Astrocyte (in vitro differentiated cells and primary cell): Measurements from ENCODE around the gene NECTIN1.

Experiments used
- EZH2 ChIP-seq: IDR thresholded peaks from 2 replicates; pipeline ENCODE4 v1.6.1; 2012; ENCODE audit warnings: mild to moderate bottlenecking, low read length, inconsistent platforms; ENCODE audit not compliant: insufficient read depth
- TF ChIP-seq, protein P1 (sequence below): IDR thresholded peaks from 2 replicates; pipeline ENCODE4 v1.5.1; 2011; ENCODE audit warnings: low read depth, mild to moderate bottlenecking, inconsistent platforms, low read length, moderate library complexity; ENCODE audit not compliant: insufficient read depth

DNA sequence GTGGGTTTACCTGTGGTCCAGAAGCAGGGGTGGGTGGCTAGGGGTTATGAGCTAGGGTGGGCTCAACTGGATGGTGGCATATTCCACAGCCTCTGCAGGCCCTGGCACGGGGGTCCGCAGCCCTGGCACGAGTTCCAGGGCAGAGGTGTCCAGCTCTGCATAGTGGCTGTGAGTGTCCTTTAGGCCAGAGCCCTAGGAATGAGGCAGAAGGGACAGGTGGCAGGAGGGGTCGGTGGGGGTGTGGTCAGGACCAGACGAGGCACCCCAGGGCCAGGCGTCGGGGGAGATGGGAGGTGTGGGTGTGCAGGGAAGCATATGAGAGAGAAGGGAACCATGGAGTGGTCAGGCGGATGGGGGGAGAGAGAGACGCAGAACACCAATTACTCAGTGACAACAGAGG is 99.9 kb downstream of the NECTIN1 start:
- TF ChIP-seq, protein P1, sequence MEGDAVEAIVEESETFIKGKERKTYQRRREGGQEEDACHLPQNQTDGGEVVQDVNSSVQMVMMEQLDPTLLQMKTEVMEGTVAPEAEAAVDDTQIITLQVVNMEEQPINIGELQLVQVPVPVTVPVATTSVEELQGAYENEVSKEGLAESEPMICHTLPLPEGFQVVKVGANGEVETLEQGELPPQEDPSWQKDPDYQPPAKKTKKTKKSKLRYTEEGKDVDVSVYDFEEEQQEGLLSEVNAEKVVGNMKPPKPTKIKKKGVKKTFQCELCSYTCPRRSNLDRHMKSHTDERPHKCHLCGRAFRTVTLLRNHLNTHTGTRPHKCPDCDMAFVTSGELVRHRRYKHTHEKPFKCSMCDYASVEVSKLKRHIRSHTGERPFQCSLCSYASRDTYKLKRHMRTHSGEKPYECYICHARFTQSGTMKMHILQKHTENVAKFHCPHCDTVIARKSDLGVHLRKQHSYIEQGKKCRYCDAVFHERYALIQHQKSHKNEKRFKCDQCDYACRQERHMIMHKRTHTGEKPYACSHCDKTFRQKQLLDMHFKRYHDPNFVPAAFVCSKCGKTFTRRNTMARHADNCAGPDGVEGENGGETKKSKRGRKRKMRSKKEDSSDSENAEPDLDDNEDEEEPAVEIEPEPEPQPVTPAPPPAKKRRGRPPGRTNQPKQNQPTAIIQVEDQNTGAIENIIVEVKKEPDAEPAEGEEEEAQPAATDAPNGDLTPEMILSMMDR: no peak
- TF ChIP-seq EZH2: no peak
